Measurements from ENCODE around the gene NRG2. TPM values are rescaled to one million over a fixed set of nuclear protein-coding genes. Genes with fewer than 3 reads are reported as not detected.

The NRG2 gene
- total and polyA plus RNA-seq, 2 experiments from 2014 or later = 0.37 to 1.3 TPM

DNA sequence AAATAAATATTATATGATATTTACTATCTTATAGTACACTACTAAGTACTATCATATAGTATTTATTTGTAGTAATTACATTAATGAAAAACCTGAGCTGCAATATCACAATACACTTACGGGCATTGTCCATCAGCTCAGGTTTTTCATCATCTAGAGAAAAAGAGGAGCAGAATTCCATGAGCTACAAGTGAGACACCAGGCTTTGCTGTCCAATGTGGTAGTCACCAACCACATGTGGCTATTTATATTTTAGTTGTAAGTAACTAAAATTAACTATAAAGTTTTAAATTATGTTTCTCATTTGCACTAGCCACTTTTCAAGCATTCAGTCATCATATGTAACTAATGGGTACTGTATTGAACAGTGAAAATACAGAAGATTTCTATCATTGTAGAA, 13.8 kb upstream of the NRG2 start:
- Mint-ChIP-seq H3K9me3 (no peaks in the 10 kb centered on the region), H3K4me1 (no peaks in the 10 kb centered on the region), H3K36me3 (ENCODE audit: low read depth) (no peaks in the 10 kb centered on the region), H3K4me3 (no peak overlapping the region), H3K27ac (no peak overlapping the region), H3K27me3 (ENCODE audit: insufficient read depth, low read depth, poor library complexity) (no peaks in the 10 kb centered on the region)
- Histone ChIP-seq H3K27ac (ENCODE audit: low read depth) (no peak overlapping the region), H3K36me3 (ENCODE audit: insufficient read depth) (no peaks in the 10 kb centered on the region), H3K4me2 (no peak overlapping the region), H3K9me2 (ENCODE audit: insufficient read depth) (no peaks in the 10 kb centered on the region), H3K4me1 (ENCODE audit: insufficient read depth) (no peaks in the 10 kb centered on the region), H4K20me1 (replicated peaks; ENCODE audit: insufficient read depth) (no peaks in the 10 kb centered on the region), H3F3A (replicated peaks; ENCODE audit: low read depth) (no peaks in the 10 kb centered on the region), H3K79me2 (replicated peaks; ENCODE audit: insufficient read depth) (no peaks in the 10 kb centered on the region), H3K27me3 (ENCODE audit: insufficient read depth) (peaks cover 25% of the 10 kb centered on the region; the same call in 1 of the 2 replicates), H2AFZ (no peak overlapping the region), H3K4me3 (no peak overlapping the region)
- DNase-seq (ENCODE audit: low spot score) (no peak), ATAC-seq (no peak)
- TF ChIP-seq ZNF114 (CRISPR knock-in tag; IDR thresholded peaks at IDR 0.05) (no peak), POLR2AphosphoS5 (IDR thresholded peaks at IDR 0.05; ENCODE audit: low read depth) (no peak), NANOG (IDR thresholded peaks at IDR 0.05; ENCODE audit: borderline replicate concordance) (no peak), STAT1 (IDR thresholded peaks at IDR 0.05; ENCODE audit: unreplicated experiment) (no peak), EZH2phosphoT487 (IDR thresholded peaks at IDR 0.05; ENCODE audit: unreplicated experiment) (no peak), JUNB (IDR thresholded peaks at IDR 0.05; ENCODE audit: unreplicated experiment) (no peak)
- TF ChIP-seq, protein P1, sequence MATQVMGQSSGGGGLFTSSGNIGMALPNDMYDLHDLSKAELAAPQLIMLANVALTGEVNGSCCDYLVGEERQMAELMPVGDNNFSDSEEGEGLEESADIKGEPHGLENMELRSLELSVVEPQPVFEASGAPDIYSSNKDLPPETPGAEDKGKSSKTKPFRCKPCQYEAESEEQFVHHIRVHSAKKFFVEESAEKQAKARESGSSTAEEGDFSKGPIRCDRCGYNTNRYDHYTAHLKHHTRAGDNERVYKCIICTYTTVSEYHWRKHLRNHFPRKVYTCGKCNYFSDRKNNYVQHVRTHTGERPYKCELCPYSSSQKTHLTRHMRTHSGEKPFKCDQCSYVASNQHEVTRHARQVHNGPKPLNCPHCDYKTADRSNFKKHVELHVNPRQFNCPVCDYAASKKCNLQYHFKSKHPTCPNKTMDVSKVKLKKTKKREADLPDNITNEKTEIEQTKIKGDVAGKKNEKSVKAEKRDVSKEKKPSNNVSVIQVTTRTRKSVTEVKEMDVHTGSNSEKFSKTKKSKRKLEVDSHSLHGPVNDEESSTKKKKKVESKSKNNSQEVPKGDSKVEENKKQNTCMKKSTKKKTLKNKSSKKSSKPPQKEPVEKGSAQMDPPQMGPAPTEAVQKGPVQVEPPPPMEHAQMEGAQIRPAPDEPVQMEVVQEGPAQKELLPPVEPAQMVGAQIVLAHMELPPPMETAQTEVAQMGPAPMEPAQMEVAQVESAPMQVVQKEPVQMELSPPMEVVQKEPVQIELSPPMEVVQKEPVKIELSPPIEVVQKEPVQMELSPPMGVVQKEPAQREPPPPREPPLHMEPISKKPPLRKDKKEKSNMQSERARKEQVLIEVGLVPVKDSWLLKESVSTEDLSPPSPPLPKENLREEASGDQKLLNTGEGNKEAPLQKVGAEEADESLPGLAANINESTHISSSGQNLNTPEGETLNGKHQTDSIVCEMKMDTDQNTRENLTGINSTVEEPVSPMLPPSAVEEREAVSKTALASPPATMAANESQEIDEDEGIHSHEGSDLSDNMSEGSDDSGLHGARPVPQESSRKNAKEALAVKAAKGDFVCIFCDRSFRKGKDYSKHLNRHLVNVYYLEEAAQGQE (IDR thresholded peaks at IDR 0.05; ENCODE audit: unreplicated experiment) = no peak
- TF ChIP-seq, protein P2, sequence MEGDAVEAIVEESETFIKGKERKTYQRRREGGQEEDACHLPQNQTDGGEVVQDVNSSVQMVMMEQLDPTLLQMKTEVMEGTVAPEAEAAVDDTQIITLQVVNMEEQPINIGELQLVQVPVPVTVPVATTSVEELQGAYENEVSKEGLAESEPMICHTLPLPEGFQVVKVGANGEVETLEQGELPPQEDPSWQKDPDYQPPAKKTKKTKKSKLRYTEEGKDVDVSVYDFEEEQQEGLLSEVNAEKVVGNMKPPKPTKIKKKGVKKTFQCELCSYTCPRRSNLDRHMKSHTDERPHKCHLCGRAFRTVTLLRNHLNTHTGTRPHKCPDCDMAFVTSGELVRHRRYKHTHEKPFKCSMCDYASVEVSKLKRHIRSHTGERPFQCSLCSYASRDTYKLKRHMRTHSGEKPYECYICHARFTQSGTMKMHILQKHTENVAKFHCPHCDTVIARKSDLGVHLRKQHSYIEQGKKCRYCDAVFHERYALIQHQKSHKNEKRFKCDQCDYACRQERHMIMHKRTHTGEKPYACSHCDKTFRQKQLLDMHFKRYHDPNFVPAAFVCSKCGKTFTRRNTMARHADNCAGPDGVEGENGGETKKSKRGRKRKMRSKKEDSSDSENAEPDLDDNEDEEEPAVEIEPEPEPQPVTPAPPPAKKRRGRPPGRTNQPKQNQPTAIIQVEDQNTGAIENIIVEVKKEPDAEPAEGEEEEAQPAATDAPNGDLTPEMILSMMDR (conservative IDR thresholded peaks at IDR 0.05; ENCODE audit: low read depth in 2 of 2) = no peak
- TF ChIP-seq, protein P3, sequence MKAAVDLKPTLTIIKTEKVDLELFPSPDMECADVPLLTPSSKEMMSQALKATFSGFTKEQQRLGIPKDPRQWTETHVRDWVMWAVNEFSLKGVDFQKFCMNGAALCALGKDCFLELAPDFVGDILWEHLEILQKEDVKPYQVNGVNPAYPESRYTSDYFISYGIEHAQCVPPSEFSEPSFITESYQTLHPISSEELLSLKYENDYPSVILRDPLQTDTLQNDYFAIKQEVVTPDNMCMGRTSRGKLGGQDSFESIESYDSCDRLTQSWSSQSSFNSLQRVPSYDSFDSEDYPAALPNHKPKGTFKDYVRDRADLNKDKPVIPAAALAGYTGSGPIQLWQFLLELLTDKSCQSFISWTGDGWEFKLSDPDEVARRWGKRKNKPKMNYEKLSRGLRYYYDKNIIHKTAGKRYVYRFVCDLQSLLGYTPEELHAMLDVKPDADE (IDR thresholded peaks at IDR 0.05) = no peak

DNA sequence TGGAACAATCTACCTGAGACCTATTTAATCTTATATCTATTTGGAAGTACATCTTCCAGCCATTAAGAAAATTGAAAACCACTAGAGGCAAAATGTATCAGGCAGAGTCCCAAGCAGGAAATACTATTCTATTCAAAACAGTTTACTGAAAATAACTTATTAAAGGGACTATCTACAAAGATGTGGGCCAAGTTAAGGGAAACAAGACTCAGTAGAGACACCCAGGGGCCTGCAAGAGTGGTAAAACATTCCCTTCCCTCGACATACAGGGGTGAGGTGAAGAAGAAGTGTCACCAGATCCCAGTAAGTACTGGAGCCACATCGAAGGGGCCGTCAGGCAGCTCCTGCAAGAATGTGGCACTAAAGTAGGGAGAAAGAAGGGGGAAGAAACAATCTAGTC, 12.1 kb upstream of the NRG2 start:
- Mint-ChIP-seq H3K36me3 (ENCODE audit: low read depth) (no peaks in the 10 kb centered on the region), H3K27ac (no peak overlapping the region), H3K27me3 (ENCODE audit: insufficient read depth, low read depth, poor library complexity) (no peaks in the 10 kb centered on the region), H3K4me1 (no peaks in the 10 kb centered on the region), H3K4me3 (no peak overlapping the region), H3K9me3 (no peaks in the 10 kb centered on the region)
- Histone ChIP-seq H4K20me1 (replicated peaks; ENCODE audit: insufficient read depth) (no peaks in the 10 kb centered on the region), H3K4me1 (ENCODE audit: insufficient read depth) (no peaks in the 10 kb centered on the region), H3K4me2 (no peak overlapping the region), H3K27me3 (ENCODE audit: insufficient read depth) (peaks cover 34% of the 10 kb centered on the region; the same call in 1 of the 2 replicates), H3K36me3 (ENCODE audit: insufficient read depth) (no peaks in the 10 kb centered on the region), H3F3A (replicated peaks; ENCODE audit: low read depth) (no peaks in the 10 kb centered on the region), H3K79me2 (replicated peaks; ENCODE audit: insufficient read depth) (no peaks in the 10 kb centered on the region), H3K27ac (ENCODE audit: low read depth) (no peak overlapping the region), H3K4me3 (no peak overlapping the region), H2AFZ (peak overlapping the region; percentile 78), H3K9me2 (ENCODE audit: insufficient read depth) (no peaks in the 10 kb centered on the region)
- ATAC-seq (peak; percentile 65), DNase-seq (ENCODE audit: low spot score) (peak; percentile 14)
- TF ChIP-seq JUNB (IDR thresholded peaks at IDR 0.05; ENCODE audit: unreplicated experiment) = peak; percentile 76
- TF ChIP-seq, protein P3 (IDR thresholded peaks at IDR 0.05) = no peak

Measured in GM23338 (cell line).